T-helper 2 cell treated with Interferon-gamma antibody and Interleukin-4, amounts not matched to agents 100 ng/mL and 5 ng/mL, for 36 hours (primary cell): ENCODE data around the gene CHRNG. TPM values are rescaled to one million over a fixed set of nuclear protein-coding genes. Genes with fewer than 3 reads are reported as not detected.

Experiments
- intact Hi-C: fragments of 100-400 bp; cut with micrococcal nuclease; formaldehyde crosslinking; loops from one replicate; pipeline ENCODE4 v1.15.1; 2023
- total RNA-seq: library from RNA; stranded (reverse); gene quantifications from 2 replicates; pipeline ENCODE4 v1.2.3, GENCODE V29; 2022

The CHRNG gene
- total RNA-seq, 1 donor from 2014 or later, result not detected

DNA sequence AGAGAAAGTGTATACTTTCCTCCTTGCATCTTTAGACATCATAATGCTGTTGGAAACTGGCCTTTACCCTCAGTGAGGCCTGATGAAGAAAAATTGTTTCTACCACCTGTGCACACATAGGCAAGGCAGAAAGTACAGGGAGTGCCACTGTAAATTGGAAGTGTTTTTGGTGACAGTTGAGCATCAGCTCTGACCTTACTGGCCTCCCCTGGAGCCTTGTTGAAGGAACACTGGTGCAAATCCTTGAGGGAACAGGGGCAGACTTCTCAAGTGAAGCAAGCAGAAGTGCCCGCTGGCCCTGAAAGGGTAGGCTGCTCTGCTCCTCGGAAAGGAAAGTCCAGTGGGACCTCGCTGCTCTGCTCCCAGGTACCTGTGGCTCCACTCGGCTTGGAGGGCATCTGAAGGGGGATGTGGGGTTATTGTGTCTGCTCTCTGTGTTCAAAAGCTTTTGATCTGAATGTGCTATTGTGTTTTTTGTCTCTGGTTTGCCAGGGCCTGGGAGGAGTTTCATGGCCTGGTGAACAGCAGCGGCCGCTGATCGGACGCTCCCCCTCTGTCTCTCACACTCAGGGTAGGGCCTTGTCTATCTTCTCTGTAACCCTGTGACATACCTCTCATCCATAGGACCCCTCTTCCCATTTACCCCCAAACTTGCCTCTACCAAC lies 34.4 kb downstream of the CHRNG start:
- intact Hi-C loops, result no loop called here

DNA sequence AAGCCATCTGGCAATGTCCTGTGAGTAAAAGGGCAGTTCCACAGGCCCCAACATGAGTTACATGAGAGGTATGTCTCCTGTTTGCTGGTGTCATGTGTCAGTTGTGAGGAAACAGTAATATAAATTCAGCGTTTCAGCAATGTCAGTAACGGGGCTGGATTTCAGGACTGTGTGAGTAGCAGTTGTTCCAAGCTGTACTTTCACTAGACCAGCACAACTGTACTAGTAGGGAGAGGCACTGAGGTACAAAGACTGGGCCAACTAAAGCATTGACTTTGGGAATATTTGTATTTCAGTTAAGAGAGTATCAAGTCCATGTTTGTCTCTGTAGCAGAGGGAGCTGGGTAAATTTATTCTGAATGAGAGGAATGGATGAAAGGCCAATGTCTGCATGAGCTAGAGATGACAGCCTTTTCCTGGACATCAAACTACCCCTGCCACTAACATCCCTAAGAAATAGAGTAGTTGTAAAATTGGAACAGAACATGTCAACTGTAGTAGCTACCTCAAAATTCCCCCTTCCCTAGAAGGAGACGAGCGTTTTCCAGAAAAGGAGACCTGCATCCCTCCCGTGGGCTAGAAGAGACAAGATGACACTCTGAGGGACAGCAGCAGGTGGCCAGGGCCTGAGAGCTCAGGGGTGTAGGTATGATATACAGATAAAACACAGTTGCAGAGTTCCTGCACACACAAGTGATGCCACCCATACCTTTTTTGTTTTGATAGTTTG lies 35.3 kb downstream of the CHRNG start:
- intact Hi-C loops, result no loop called here

DNA sequence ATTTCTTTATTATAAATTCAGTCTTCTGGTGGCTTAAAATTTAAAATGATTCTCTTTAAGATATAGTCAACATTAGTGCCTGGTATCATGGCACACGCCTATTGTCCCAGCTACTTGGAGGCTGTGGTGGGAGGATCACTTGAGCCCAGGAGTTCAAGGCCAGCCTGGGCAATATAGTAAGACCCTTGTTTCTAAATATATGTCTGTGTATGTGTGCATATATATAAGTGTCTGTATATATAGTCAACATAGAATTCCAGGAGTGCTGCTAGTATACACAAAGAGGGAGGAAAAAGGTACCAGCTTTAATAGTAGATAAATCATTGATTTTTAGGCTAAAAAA lies 35.9 kb downstream of the CHRNG start:
- intact Hi-C loops, result no loop called here

DNA sequence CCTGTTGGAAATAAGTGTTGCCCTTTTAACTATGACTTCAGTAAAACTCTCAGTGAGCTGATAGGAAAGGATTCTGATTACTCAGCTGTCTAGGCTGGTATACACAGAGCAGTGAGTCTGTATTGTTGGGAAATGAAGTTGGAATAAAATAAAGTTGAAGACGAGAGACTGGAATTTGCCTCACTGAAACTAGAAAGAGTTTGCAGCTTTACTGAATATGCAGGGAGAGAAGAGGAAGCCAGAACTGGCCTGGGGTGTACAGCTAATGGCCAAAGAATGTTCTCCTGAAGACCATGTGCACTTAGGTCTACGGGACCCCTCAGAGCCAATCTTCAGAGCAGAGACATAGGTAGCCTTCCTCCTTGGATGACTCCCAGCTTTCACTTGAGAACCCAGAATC lies 37.5 kb downstream of the CHRNG start:
- intact Hi-C loops, result no loop called here

DNA sequence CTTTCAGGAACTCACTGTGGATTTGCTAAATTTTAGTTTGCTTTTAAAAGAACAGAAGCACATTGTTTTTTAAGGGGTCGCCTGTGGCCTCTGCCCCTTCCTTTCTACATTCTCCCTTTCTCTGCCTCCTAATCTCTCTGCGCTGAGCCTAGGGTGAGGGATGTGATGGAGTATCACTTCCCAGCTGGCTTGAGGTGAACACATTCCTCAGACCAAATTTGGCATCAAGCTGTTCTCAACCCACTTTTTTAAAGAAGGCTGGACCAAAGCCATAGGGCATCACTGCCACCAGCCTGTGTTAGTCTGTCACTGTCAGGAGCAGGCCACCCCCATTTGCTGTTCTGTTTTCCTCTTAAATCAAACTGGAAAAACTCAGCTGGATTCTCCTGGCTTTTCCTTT lies 38.3 kb downstream of the CHRNG start:
- intact Hi-C loops, result no loop called here

DNA sequence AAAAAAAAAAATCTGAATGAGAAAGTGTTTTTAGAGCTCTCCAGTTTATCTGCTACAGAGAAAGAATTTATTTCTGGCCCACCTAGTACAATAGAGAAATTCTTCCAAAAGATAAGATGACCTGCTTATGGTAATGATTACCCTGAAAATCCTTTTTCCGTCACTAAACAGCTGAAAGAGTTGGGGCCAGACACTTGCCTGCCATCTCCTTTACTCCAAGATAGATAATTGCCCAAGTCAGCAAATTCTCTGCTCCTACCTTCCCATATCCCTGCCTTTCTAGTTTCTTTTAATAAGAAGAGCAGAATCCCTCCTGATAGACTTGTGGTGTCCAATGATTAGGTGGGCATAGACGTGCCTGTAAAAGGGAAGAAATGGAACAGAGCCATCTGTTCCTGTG lies 39.1 kb downstream of the CHRNG start:
- intact Hi-C loops, result no loop called here

DNA sequence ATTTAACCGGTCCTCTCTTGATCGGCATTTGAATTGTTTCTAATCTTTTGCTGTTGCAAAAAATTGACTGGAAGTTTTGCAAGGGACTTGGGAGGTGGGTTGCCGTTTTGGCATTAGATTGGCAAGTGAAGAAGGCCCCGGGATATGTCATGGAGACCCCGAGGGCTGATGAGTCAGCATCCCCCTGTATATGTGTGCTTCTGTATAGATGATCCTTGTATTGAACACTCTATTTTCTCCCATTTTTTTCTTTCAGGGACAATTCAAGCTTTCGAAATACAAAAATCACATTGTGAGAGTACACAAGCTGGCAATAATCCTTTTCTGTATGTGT lies 41.1 kb downstream of the CHRNG start:
- intact Hi-C loops, result no loop called here

DNA sequence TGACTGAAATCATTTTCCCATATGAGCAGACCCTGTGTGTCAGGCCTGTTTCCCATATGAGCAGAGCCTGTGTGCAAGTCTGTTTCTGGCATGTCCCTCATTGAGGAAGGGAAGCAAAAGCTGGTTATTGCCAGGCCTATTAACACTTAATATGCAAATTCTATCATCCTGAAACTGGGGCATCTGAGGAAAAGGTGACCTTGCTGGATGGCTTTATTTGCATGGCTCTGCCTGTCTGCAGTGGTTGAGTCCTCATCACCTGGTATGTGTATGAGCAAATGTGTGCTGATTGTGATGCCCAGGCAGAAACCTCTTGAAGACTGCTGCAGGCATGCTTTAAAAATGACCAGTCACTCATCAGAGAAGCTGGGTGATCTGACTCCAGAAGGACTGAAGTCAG lies 42.2 kb downstream of the CHRNG start:
- intact Hi-C loops, result no loop called here

DNA sequence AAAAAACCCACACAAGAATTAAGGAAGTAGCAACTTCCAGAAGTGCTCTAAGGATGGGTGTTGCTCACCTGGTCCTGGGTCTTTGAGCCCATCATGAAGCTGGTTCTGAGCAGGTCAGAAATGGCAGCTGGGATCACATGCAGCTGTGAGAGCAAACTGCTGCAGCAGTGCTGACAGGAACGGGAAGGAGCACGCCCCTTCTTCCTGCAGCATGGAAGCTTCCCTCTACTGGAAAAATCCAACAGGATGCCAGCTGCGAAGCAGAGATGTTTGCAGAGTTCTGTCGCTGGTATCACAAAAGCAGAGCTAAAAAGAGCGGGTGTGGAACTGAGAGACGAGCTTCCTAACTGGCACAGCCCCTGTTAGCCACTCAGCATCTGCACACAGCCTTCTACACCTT lies 44.7 kb downstream of the CHRNG start:
- intact Hi-C loops, result no loop called here

DNA sequence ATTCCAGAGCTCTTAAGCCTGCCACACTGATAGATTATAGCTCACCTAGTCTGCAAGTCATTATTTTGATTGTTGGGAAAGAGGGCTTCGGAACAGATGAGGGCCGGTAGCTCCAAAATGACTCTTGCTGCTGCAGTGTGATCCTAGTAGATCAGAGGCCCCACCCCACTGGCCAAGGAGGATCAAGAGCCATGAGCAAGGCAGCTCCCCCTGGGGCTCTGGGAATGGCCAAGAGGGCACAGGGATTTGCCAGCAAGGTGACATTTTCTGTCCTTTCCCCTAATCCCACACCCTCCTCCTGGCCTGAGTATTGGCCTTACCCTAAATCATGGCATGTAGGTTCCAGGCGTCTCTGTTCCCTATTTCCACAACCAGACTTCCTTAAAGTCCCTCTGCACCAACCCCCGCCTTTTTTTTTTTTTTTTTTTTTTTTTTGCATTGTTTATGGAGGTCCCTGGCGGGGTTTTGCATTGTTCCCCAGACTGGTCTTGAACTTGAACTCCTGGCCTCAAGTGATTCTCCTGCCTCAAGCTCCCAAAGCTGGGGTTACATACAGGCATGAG lies 47.5 kb downstream of the CHRNG start:
- intact Hi-C loops, result no loop called here

DNA sequence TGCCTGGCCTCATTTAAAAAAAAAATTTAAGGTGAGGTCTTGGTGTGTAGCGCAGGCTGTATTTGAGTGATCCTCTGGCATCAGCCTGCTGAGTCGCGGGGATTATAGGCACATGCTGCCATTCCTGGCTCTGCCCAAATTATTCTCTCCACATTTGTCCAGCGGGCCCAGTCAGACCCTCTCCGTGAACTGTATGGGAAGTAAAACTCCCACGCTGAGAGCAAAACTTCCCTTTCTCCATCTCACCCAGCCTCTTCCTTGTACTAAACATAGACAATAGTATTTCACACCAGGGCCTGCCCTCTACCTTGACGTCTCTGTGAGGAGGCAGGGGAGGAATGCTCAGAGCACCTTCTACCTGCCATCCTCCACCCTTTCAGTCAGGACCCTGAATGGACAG lies 48.0 kb downstream of the CHRNG start:
- intact Hi-C loops, result no loop called here

DNA sequence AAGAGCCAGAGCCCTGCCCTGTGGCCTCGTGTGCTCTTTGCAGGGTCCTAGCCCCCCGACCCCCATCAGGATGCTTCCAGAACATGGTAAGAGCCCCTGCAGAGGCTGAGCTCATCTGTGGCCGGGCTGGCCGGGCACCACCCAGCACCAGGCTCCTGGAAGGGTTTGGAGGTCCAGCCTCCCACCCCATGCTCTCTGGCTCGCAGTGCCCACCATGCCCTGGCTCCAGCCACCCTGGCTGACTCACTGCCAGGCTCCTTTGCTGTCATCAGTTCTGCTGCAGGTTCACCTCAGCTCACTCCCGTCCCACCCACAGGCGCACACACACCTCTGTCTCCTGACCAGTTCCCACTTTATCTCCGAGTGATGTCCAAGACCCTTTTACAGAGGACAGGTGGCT lies 48.5 kb downstream of the CHRNG start:
- intact Hi-C loops, result no loop called here

DNA sequence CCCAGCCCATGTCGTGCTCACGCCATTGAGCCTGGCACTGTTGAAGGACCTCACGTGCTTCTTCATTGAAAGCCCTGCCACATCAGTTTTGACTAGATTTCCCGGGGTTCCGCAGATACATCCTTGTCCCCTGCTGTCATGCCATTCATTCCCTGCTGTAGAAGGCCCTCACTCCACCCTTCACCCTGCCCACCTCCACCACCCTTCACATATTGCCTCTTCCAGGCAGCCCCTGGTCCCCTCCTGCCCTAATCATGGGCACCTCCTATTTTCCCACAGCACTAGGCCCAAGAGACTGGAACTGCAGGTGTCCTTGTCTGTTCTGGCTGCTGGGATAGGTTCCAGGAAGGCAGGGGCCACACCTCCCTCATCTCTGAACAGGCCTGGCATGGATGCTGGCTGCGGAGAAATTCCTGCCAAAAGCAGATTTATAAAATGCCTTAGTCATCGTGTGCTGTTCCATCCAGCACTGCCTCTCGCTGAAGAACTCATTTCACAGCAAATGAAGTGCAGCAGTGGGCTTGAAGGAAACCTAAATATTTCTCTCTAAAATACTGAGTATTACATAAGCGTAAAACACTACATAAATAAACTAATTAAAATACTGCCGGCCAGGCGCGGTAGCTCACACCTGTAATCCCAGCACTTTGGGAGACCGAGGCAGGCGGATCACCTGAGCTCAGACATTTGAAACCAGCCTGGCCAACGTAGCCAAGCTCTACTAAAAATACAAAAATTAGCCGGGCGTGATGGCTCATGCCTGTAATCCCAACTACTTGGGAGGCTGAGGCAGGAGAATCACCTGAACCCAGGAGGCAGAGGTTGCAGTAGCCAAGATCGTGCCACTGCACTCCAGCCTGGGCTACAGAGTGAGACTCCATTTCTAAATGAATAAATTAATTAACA lies 49.4 kb downstream of the CHRNG start:
- intact Hi-C loops, result no loop called here

DNA sequence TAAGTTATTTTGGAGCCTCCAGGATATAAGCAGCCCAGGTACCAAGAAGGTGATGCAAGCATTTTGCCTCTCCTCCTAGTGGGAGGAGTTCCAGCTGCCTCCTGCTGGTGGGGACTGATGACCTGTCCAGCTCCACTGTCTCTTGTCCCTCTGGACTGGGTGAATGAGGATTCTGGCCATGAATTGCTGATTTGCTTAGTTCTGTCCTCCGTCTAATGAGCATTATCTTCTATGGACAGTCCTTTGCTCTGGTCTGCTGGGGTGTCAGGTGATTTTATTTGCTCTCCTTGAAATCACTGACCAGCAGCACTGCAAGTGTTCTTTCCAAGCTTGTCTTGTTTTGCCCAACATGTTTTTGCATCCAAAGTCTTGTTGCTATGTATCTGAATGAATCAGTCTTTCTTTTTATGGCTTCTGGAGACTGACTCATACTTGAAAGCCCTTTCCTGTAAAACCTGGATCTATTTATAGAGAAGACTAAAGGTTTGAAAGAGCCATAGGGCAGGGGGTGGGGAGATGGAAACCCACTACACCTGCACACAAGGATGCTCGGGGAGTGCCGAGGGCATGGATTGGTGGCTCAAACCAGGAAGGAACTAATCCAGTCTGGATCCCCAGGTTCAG lies 53.4 kb downstream of the CHRNG start:
- intact Hi-C loops, result no loop called here

DNA sequence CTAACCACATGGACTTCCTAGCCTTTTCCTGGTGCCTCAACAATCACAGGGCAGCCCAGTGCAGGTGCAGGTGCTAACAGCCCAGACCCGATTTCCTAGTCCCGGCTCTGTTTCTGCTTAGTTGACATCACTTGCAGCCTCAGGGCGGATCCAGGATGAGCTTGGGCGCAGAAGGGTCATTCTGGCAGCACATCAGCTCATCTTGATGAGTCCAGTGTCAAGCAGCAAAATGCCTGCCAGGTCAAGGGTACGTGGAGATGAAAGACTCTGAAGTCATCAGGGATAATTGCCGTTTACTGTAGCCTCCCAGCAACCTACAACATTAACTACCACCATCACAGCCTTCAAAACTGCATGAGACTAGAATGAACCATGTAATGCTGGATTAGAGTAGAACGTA lies 54.5 kb downstream of the CHRNG start:
- intact Hi-C loops, result no loop called here

Other genes with a start within 250 kb of the CHRNG start
- gene ALPP, start 160.9 kb upstream of the CHRNG start, total RNA-seq, result not detected in 2 replicates
- not detected in 2 replicates for gene ALPG, start 132.8 kb upstream of the CHRNG start, total RNA-seq
- not detected in 2 replicates for gene ALPI, start 83.5 kb upstream of the CHRNG start, total RNA-seq
- gene ECEL1, start 51.9 kb upstream of the CHRNG start, total RNA-seq, result 0.07 TPM in 1 of 2 replicates, not detected in the other
- gene PRSS56, start 19.3 kb upstream of the CHRNG start, total RNA-seq, result not detected in 2 replicates
- not detected in 2 replicates for gene CHRND, start 13.5 kb upstream of the CHRNG start, total RNA-seq
- gene TIGD1, start 10.9 kb downstream of the CHRNG start, total RNA-seq, result 8.3 and 8.8 TPM in 2 replicates
- gene EIF4E2, start 11.0 kb downstream of the CHRNG start, total RNA-seq, result 79.0 and 79.3 TPM in 2 replicates
- gene EFHD1, start 93.9 kb downstream of the CHRNG start, total RNA-seq, result 1.0 and 1.1 TPM in 2 replicates
- 62.5 and 71.8 TPM in 2 replicates for gene GIGYF2, start 157.6 kb downstream of the CHRNG start, total RNA-seq
- not detected in 2 replicates for gene KCNJ13, start 236.9 kb downstream of the CHRNG start, total RNA-seq